NCI-H2227 (cell line): ENCODE measurements around the gene CHRM3.
"Not testable (repeated sequence)": the region's sequence is repeated elsewhere in the genome, so short reads cannot be mapped to it uniquely, and the experiment has no call there.

Experiments
- DNase-seq: peaks from one replicate; lab custom pipeline; 2025; ENCODE audit not compliant: unreplicated experiment; lab: John Stamatoyannopoulos, UW

The CHRM3 gene

GRCh38 chr1:239386453-239387303 is at the start of gene CHRM3:
Gene CHRM3 (plus strand): TSS chr1:239386568. CDS start chr1:239907452, 520,884 bp downstream.
- peak; percentile 34 for DNase-seq

- DNase-seq = no peak
Observed at GRCh38 chr1:239337799-239338430, 48.5 kb upstream of the CHRM3 start.

GRCh38 chr1:239347776-239348175 is 38.6 kb upstream of the CHRM3 start:
- no peak for DNase-seq

GRCh38 chr1:239348635-239349353 is 37.6 kb upstream of the CHRM3 start:
- DNase-seq = no peak

- DNase-seq = no peak
Observed at GRCh38 chr1:239349699-239350098, 36.7 kb upstream of the CHRM3 start.

- no peak for DNase-seq
Observed at GRCh38 chr1:239353536-239353935, 32.8 kb upstream of the CHRM3 start.

- no peak for DNase-seq
Observed at GRCh38 chr1:239354231-239354630, 32.1 kb upstream of the CHRM3 start.

- no peak for DNase-seq
Observed at GRCh38 chr1:239357867-239358266, 28.5 kb upstream of the CHRM3 start.

GRCh38 chr1:239361403-239361802 is 25.0 kb upstream of the CHRM3 start:
- no peak for DNase-seq

GRCh38 chr1:239363930-239364329 is 22.4 kb upstream of the CHRM3 start:
- DNase-seq = no peak

GRCh38 chr1:239367196-239367810 is 19.1 kb upstream of the CHRM3 start:
- DNase-seq = no peak

GRCh38 chr1:239368436-239369109 is 17.8 kb upstream of the CHRM3 start:
- no peak for DNase-seq

GRCh38 chr1:239370869-239371268 is 15.5 kb upstream of the CHRM3 start:
- not testable (repeated sequence) for DNase-seq

GRCh38 chr1:239382666-239383065 is 3.7 kb upstream of the CHRM3 start:
- no peak for DNase-seq

GRCh38 chr1:239383714-239384113 is 2.7 kb upstream of the CHRM3 start:
- DNase-seq = no peak

- peak; percentile 8 for DNase-seq
Observed at GRCh38 chr1:239387304-239388158, 1.2 kb downstream of the CHRM3 start.

- no peak for DNase-seq
Observed at GRCh38 chr1:239388159-239388485, 1.8 kb downstream of the CHRM3 start.

- no peak for DNase-seq
Observed at GRCh38 chr1:239388578-239388977, 2.2 kb downstream of the CHRM3 start.

GRCh38 chr1:239389703-239390102 is 3.3 kb downstream of the CHRM3 start:
- no peak for DNase-seq

- DNase-seq = no peak
Observed at GRCh38 chr1:239392271-239392670, 5.9 kb downstream of the CHRM3 start.
